ENCODE data around the gene TSPAN6. TPM values are rescaled to one million over a fixed set of nuclear protein-coding genes. Genes with fewer than 3 reads are reported as not detected.

Gene TSPAN6
- polyA plus RNA-seq, 1 donor from 2014 or later = 0.19 TPM

DNA sequence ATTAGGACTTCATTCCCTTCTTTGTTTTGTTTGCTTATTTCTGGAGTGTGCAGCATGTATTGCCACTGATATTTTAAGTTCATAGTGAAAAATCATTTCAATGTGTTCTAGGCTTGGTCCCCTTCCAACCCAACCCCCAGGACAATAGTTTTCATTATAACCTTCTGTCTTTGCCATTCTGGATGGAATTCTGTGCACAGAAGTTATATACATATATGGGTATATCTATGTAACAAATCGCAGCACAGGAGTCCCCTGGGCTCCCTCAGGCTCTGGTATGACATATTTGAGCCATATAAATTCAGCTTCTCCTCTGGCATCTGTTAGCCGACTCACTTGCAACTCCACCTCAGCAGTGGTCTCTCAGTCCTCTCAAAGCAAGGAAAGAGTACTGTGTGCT lies 52.0 kb downstream of the TSPAN6 start, which contains the start of gene TNMD:
TSS of gene TNMD (plus strand) at position 326 of the 400 bp plus-strand sequence. CDS start 83 bp downstream, outside the sequence.
- Mint-ChIP-seq H3K4me3 (no peak within 1 kb of the TSS), H3K27me3 (peaks cover 26% of the 10 kb centered on the region), H3K36me3 (no peaks in the 10 kb centered on the region), H3K9me3 (peaks cover 0 to 2% (median 0%) of the 10 kb centered on the region in 3 donors), H3K27ac (no peak within 1 kb of the TSS), H3K4me1 (no peaks in the 10 kb centered on the region)

Other genes starting within 250 kb of the TSPAN6 start
- not detected for gene PCDH19, start 226.5 kb downstream of the TSPAN6 start, polyA plus RNA-seq
- gene TNMD, start 51.9 kb downstream of the TSPAN6 start, polyA plus RNA-seq = not detected
- not detected for gene SRPX2, start 7.4 kb upstream of the TSPAN6 start, polyA plus RNA-seq
- 0.11 TPM for gene SYTL4, start 95.3 kb upstream of the TSPAN6 start, polyA plus RNA-seq
- gene CSTF2, start 183.6 kb upstream of the TSPAN6 start, polyA plus RNA-seq = 14.0 TPM
- gene NOX1, start 237.6 kb upstream of the TSPAN6 start, polyA plus RNA-seq = not detected